HepG2 (cell line): ENCODE data around the gene DQX1. TPM values are rescaled to one million over a fixed set of nuclear protein-coding genes. Genes with fewer than 3 reads are reported as not detected.
A peak's percentile ranks its signal among the peaks of the same experiment; 100 is the strongest.

Experiments
- ELK4 ChIP-seq: sonication (generic); formaldehyde crosslinking; IDR thresholded peaks from 2 replicates; pipeline ENCODE4 v1.9.0; 2021; ENCODE audit warnings: missing genetic modification reagents, borderline replicate concordance
- ESRRA ChIP-seq: sonication (generic); formaldehyde crosslinking; IDR thresholded peaks from 2 replicates; pipeline ENCODE4 v1.5.1; 2020; ENCODE audit warnings: mild to moderate bottlenecking, low read depth, missing genetic modification reagents
- IKZF4 ChIP-seq: sonication (generic); formaldehyde crosslinking; IDR thresholded peaks from 2 replicates; pipeline ENCODE4 v1.5.1; 2020; ENCODE audit warnings: borderline replicate concordance, mild to moderate bottlenecking, low read depth, missing genetic modification reagents; ENCODE audit errors: not compliant biosample characterization
- JUNB ChIP-seq: sonication (generic); formaldehyde crosslinking; IDR thresholded peaks from 2 replicates; pipeline ENCODE4 v1.8.0; 2022; ENCODE audit warnings: missing genetic modification reagents, mild to moderate bottlenecking, borderline replicate concordance
- NRL ChIP-seq: sonication (generic); formaldehyde crosslinking; IDR thresholded peaks from 2 replicates; pipeline ENCODE4 v1.5.0; 2020; ENCODE audit warnings: missing genetic modification reagents, mild to moderate bottlenecking, moderate library complexity, borderline replicate concordance
- RORA ChIP-seq: sonication (generic); formaldehyde crosslinking; IDR thresholded peaks from 2 replicates; pipeline ENCODE4 v1.5.0; 2020; ENCODE audit warnings: mild to moderate bottlenecking, missing genetic modification reagents, moderate library complexity
- THAP11 ChIP-seq: IDR thresholded peaks from 2 replicates; pipeline ENCODE4 v1.6.1; 2016; ENCODE audit warnings: missing biosample characterization, missing genetic modification reagents
- ZFX ChIP-seq: sonication (generic); formaldehyde crosslinking; IDR thresholded peaks from 2 replicates; pipeline ENCODE4 v1.4.0; 2020; ENCODE audit warnings: mild to moderate bottlenecking, low read depth, missing genetic modification reagents, moderate library complexity
- ZNF143 ChIP-seq: sonication (generic); formaldehyde crosslinking; IDR thresholded peaks from 2 replicates; pipeline ENCODE4 v1.4.0; 2020; ENCODE audit warnings: missing genetic modification reagents
- polyA plus RNA-seq, 8 experiments: library from polyadenylated mRNA; depleted of rRNA in 3 of 8; stranded (reverse) in 7 of 8; unstranded in 1 of 8; fragments of >200 nt; fragmentation: Illumina TruSeq in 4 of 8; extraction: Trizol in 4 of 8; gene quantifications; 2 replicates each; pipeline versions ENCODE4 v1.2.1 to v1.2.3, GENCODE V29; 2011 to 2016; ENCODE audit warnings: low read depth in 4 of 8, missing spikeins in 1 of 8, mixed read lengths in 1 of 8; ENCODE audit not compliant: insufficient read depth in 1 of 8
- total RNA-seq, 5 experiments: library from RNA; depleted of rRNA; stranded (reverse); fragments of >200 nt; fragmentation: Illumina TruSeq; extraction: Trizol; gene quantifications; 2 replicates each; pipeline ENCODE4 v1.2.3, GENCODE V29; 2016; ENCODE audit warnings: low read depth in 1 of 5
- TF ChIP-seq, protein P1 (sequence below): sonication (generic); formaldehyde crosslinking; IDR thresholded peaks from 2 replicates; pipeline ENCODE4 v1.4.0; 2020; ENCODE audit warnings: missing genetic modification reagents
- TF ChIP-seq, protein P2 (sequence below): sonication (generic); formaldehyde crosslinking; IDR thresholded peaks from 2 replicates; pipeline ENCODE4 v1.5.1; 2020; ENCODE audit warnings: mild to moderate bottlenecking, missing genetic modification reagents, moderate library complexity
- TF ChIP-seq, protein P3 (sequence below): sonication (generic); formaldehyde crosslinking; conservative IDR thresholded peaks from 2 replicates; pipeline ENCODE4 v1.4.0; 2020; ENCODE audit warnings: missing genetic modification reagents
- TF ChIP-seq, protein P4 (sequence below): sonication (generic); formaldehyde crosslinking; IDR thresholded peaks from 2 replicates; pipeline ENCODE4 v1.4.0; 2020; ENCODE audit warnings: missing genetic modification reagents, borderline replicate concordance

The DQX1 gene
- total and polyA plus RNA-seq, 2 of the 13 experiments (the other 11 are each of a cell fraction or from before 2014, with no cell fraction given), result 27.6 to 89.8 TPM

GRCh38 chr2:74481961-74482800 is 43.9 kb downstream of the DQX1 start (continued):
- peak; percentile 96 for TF ChIP-seq ZFX (CRISPR knock-in tag)
- TF ChIP-seq JUNB (CRISPR knock-in tag), result no peak
- TF ChIP-seq THAP11 (CRISPR knock-in tag), result no peak
- no peak; the same call in 1 of the 2 replicates for TF ChIP-seq ZNF143
- TF ChIP-seq, protein P1, sequence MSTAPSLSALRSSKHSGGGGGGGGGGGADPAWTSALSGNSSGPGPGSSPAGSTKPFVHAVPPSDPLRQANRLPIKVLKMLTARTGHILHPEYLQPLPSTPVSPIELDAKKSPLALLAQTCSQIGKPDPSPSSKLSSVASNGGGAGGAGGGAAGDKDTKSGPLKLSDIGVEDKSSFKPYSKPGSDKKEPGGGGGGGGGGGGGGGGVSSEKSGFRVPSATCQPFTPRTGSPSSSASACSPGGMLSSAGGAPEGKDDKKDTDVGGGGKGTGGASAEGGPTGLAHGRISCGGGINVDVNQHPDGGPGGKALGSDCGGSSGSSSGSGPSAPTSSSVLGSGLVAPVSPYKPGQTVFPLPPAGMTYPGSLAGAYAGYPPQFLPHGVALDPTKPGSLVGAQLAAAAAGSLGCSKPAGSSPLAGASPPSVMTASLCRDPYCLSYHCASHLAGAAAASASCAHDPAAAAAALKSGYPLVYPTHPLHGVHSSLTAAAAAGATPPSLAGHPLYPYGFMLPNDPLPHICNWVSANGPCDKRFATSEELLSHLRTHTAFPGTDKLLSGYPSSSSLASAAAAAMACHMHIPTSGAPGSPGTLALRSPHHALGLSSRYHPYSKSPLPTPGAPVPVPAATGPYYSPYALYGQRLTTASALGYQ (CRISPR knock-in tag), result peak; percentile 58; the same call in 1 of the 2 replicates
- no peak for TF ChIP-seq ELK4 (CRISPR knock-in tag)
- TF ChIP-seq, protein P2, sequence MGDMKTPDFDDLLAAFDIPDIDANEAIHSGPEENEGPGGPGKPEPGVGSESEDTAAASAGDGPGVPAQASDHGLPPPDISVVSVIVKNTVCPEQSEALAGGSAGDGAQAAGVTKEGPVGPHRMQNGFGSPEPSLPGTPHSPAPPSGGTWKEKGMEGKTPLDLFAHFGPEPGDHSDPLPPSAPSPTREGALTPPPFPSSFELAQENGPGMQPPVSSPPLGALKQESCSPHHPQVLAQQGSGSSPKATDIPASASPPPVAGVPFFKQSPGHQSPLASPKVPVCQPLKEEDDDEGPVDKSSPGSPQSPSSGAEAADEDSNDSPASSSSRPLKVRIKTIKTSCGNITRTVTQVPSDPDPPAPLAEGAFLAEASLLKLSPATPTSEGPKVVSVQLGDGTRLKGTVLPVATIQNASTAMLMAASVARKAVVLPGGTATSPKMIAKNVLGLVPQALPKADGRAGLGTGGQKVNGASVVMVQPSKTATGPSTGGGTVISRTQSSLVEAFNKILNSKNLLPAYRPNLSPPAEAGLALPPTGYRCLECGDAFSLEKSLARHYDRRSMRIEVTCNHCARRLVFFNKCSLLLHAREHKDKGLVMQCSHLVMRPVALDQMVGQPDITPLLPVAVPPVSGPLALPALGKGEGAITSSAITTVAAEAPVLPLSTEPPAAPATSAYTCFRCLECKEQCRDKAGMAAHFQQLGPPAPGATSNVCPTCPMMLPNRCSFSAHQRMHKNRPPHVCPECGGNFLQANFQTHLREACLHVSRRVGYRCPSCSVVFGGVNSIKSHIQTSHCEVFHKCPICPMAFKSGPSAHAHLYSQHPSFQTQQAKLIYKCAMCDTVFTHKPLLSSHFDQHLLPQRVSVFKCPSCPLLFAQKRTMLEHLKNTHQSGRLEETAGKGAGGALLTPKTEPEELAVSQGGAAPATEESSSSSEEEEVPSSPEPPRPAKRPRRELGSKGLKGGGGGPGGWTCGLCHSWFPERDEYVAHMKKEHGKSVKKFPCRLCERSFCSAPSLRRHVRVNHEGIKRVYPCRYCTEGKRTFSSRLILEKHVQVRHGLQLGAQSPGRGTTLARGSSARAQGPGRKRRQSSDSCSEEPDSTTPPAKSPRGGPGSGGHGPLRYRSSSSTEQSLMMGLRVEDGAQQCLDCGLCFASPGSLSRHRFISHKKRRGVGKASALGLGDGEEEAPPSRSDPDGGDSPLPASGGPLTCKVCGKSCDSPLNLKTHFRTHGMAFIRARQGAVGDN (CRISPR knock-in tag), result peak; percentile 82
- TF ChIP-seq IKZF4 (CRISPR knock-in tag), result peak; percentile 92
- TF ChIP-seq, protein P3, sequence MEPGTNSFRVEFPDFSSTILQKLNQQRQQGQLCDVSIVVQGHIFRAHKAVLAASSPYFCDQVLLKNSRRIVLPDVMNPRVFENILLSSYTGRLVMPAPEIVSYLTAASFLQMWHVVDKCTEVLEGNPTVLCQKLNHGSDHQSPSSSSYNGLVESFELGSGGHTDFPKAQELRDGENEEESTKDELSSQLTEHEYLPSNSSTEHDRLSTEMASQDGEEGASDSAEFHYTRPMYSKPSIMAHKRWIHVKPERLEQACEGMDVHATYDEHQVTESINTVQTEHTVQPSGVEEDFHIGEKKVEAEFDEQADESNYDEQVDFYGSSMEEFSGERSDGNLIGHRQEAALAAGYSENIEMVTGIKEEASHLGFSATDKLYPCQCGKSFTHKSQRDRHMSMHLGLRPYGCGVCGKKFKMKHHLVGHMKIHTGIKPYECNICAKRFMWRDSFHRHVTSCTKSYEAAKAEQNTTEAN (CRISPR knock-in tag), result no peak
- TF ChIP-seq, protein P4, sequence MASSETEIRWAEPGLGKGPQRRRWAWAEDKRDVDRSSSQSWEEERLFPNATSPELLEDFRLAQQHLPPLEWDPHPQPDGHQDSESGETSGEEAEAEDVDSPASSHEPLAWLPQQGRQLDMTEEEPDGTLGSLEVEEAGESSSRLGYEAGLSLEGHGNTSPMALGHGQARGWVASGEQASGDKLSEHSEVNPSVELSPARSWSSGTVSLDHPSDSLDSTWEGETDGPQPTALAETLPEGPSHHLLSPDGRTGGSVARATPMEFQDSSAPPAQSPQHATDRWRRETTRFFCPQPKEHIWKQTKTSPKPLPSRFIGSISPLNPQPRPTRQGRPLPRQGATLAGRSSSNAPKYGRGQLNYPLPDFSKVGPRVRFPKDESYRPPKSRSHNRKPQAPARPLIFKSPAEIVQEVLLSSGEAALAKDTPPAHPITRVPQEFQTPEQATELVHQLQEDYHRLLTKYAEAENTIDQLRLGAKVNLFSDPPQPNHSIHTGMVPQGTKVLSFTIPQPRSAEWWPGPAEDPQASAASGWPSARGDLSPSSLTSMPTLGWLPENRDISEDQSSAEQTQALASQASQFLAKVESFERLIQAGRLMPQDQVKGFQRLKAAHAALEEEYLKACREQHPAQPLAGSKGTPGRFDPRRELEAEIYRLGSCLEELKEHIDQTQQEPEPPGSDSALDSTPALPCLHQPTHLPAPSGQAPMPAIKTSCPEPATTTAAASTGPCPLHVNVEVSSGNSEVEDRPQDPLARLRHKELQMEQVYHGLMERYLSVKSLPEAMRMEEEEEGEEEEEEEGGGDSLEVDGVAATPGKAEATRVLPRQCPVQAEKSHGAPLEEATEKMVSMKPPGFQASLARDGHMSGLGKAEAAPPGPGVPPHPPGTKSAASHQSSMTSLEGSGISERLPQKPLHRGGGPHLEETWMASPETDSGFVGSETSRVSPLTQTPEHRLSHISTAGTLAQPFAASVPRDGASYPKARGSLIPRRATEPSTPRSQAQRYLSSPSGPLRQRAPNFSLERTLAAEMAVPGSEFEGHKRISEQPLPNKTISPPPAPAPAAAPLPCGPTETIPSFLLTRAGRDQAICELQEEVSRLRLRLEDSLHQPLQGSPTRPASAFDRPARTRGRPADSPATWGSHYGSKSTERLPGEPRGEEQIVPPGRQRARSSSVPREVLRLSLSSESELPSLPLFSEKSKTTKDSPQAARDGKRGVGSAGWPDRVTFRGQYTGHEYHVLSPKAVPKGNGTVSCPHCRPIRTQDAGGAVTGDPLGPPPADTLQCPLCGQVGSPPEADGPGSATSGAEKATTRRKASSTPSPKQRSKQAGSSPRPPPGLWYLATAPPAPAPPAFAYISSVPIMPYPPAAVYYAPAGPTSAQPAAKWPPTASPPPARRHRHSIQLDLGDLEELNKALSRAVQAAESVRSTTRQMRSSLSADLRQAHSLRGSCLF, result 0 out of 2 replicates have a peak, but pooled peaks have one; percentile 5
- TF ChIP-seq RORA, result no peak
- TF ChIP-seq NRL (CRISPR knock-in tag), result peak; percentile 82; the same call in 1 of the 2 replicates
- TF ChIP-seq ESRRA (CRISPR knock-in tag), result no peak
